ENCODE data around the gene XPC.
"Not testable (repeated sequence)": the region's sequence is repeated elsewhere in the genome, so short reads cannot be mapped to it uniquely, and the experiment has no call there.

Gene XPC

DNA sequence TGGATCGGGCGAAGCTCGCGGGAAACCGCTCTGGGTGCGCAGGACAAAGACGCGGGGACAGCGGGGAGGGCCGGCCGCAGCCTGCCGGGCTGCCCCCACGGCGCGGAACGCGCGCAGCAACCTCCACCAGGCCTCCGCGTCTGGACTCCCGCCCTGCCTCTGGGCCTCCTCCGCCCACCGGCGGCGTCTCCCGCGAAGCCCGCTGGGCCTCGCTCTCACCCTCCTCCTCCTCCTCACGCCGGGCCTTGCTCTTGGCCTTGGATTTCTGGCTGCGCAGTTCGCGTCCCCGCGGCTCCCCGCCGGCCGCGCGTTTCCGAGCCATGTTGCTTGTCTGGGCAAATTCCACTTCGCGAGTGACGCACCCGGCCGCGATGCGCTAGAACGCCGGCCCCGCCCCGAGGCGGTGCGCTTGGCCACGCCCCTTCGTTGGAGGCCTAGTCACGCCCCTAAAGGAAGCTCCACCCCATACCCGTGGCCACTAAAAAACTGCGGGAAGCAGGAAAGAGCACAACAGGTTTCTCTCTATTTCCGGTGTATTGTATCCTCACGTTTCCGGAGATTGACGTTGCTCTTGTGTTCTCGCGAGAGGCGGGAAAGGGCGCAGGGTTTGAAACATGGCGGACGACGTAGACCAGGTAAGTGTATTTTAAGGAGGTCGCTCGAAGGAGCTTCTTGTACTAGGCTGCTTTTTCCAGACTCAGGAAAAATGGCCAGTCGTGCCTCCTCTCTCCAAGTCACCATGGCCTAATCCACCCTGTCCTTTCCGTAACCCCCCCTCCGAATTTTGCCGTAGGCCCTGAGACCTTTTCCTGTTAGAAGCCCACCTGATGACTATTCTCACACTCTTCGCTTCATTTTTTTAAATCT is at the start of gene XPC, which contains the start of gene LSM3:
TSS of gene XPC (minus strand) at position 355 of the 867 bp plus-strand sequence. CDS start at position 322, 33 bp downstream.
TSS of gene LSM3 (plus strand) at position 571 of the 867 bp plus-strand sequence. CDS start at position 615, 44 bp downstream.
- H3K9ac ChIP-seq (ENCODE audit: low read length) = peak within 1 kb of the TSS; percentile 85
- no peaks in the 10 kb centered on the region for H3K27me3 ChIP-seq (ENCODE audit: control insufficient read depth in 1 of 2, insufficient read depth in 2 of 2, low read length in 2 of 2)
- H3K27ac ChIP-seq (ENCODE audit: low read depth, low read length) = peak within 1 kb of the TSS; percentile 95
- H3K36me3 ChIP-seq (ENCODE audit: insufficient read depth, low read length) = peaks cover 24% of the 10 kb centered on the region
- H3K4me3 ChIP-seq (ENCODE audit: low read depth in 1 of 2, low read length in 2 of 2) = peak within 1 kb of the TSS; percentile 66 to 90
- H3K9me3 ChIP-seq (ENCODE audit: low read length) = no peaks in the 10 kb centered on the region
- peaks cover 23% of the 10 kb centered on the region for H3K4me1 ChIP-seq (ENCODE audit: insufficient read depth, low read length)

- Histone ChIP-seq H3K4me3 (ENCODE audit: low read depth in 1 of 2, low read length in 2 of 2) (no peak overlapping the region), H3K9ac (ENCODE audit: low read length) (no peak overlapping the region), H3K36me3 (ENCODE audit: insufficient read depth, low read length) (no peaks in the 10 kb centered on the region), H3K27me3 (ENCODE audit: control insufficient read depth in 1 of 2, insufficient read depth in 2 of 2, low read length in 2 of 2) (no peaks in the 10 kb centered on the region), H3K4me1 (ENCODE audit: insufficient read depth, low read length) (no peaks in the 10 kb centered on the region), H3K9me3 (ENCODE audit: low read length) (no peaks in the 10 kb centered on the region), H3K27ac (ENCODE audit: low read depth, low read length) (no peak overlapping the region)
These were observed 49.5 kb upstream of the XPC start for GRCh38 chr3:14227856-14228255.

DNA sequence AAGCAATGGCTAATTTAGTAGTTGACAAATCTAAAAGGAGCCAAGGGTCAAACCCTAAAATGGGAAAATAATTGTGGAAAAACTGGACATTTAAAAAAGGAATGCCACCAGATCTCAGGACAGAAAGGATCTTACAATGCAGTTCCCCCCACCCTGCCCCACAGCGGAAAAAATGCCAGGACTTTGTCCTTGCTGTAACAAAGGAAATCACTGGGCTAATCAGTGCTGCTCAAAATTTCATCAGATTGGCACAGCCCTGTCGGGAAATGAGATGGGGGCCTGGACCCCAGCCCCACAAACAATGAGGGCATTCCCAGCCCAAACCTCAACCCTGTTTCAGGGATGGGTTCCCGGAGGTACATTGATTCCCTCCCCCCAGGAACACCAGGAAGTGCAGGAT is 48.0 kb upstream of the XPC start:
- not testable (repeated sequence) for H3K27me3 ChIP-seq (ENCODE audit: control insufficient read depth in 1 of 2, insufficient read depth in 2 of 2, low read length in 2 of 2); H3K9ac ChIP-seq (ENCODE audit: low read length); H3K4me1 ChIP-seq (ENCODE audit: insufficient read depth, low read length); H3K4me3 ChIP-seq (ENCODE audit: low read depth in 1 of 2, low read length in 2 of 2); H3K36me3 ChIP-seq (ENCODE audit: insufficient read depth, low read length); H3K27ac ChIP-seq (ENCODE audit: low read depth, low read length); H3K9me3 ChIP-seq (ENCODE audit: low read length)

DNA sequence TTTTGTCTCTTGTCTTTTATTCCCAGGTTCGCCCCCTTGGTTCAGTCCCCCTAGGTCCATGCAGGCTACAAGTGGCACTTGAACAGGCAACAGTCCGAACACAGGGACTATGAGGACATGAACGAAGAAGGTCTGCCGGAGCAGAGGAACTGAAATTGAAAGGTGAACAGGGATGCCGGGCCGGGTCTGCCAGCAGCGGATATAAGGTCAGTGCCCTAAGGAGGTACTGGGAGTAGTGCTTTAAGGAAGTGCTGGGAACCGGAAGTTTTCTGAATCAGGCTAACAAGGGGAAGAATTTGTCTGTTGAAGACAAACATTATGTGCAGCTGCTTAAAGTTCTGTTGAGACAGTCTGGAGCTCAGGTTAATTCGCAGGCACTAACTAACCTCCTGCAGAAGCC is 47.0 kb upstream of the XPC start:
- no peak overlapping the region for H3K27ac ChIP-seq (ENCODE audit: low read depth, low read length)

DNA sequence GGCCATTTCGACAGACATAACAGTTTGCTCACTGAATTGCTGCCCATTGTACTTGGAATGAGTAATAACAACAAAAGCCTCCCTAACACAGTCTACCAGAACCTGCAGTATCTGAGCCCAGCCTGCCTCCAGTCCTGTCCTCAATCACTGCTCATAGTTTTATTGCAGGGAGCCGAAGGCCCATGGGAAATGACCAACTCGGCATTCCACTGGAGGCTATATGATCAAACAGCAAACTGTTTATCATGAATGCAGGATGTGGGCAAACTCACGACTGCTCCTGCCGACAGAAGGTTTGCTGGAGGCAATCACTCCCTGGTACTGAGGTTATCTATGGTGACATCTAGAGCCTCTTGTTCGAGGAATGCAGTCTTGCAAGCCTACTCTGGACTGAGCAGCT is 46.5 kb upstream of the XPC start:
- Histone ChIP-seq H3K27me3 (ENCODE audit: control insufficient read depth in 1 of 2, insufficient read depth in 2 of 2, low read length in 2 of 2) (no peaks in the 10 kb centered on the region), H3K36me3 (ENCODE audit: insufficient read depth, low read length) (no peaks in the 10 kb centered on the region), H3K27ac (ENCODE audit: low read depth, low read length) (no peak overlapping the region), H3K9ac (ENCODE audit: low read length) (no peak overlapping the region), H3K4me3 (ENCODE audit: low read depth in 1 of 2, low read length in 2 of 2) (no peak overlapping the region), H3K9me3 (ENCODE audit: low read length) (peaks cover 5% of the 10 kb centered on the region), H3K4me1 (ENCODE audit: insufficient read depth, low read length) (no peaks in the 10 kb centered on the region)

More for the DNA sequence above, 47.0 kb upstream of the XPC start:
- H3K9ac ChIP-seq (ENCODE audit: low read length) = no peak overlapping the region
- H3K4me1 ChIP-seq (ENCODE audit: insufficient read depth, low read length) = no peaks in the 10 kb centered on the region
- H3K27me3 ChIP-seq (ENCODE audit: control insufficient read depth in 1 of 2, insufficient read depth in 2 of 2, low read length in 2 of 2) = no peaks in the 10 kb centered on the region
- no peaks in the 10 kb centered on the region for H3K36me3 ChIP-seq (ENCODE audit: insufficient read depth, low read length)
- H3K4me3 ChIP-seq (ENCODE audit: low read depth in 1 of 2, low read length in 2 of 2) = no peak overlapping the region
- H3K9me3 ChIP-seq (ENCODE audit: low read length) = peaks cover 5% of the 10 kb centered on the region

DNA sequence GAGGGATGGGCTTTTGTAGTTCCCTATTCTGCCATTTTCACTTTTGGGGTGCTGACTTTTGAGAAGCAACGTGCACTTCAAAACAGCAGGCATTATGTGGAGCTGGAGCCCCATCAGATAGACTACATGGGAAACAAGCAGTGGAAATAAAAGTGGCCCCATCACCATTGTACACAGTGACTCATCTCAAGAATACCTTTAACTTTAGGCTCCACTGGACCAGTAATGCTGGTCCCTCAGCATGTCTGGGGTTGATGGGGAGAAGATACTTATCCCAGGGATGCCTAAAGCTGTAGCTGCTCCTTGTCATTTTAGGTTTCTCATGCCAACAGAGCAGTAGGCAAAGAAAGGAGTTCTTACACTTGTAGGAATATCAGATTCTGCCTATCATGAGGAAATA is 45.2 kb upstream of the XPC start:
- Histone ChIP-seq H3K27ac (ENCODE audit: low read depth, low read length) (no peak overlapping the region), H3K9ac (ENCODE audit: low read length) (no peak overlapping the region), H3K27me3 (ENCODE audit: control insufficient read depth in 1 of 2, insufficient read depth in 2 of 2, low read length in 2 of 2) (no peaks in the 10 kb centered on the region), H3K4me3 (ENCODE audit: low read depth in 1 of 2, low read length in 2 of 2) (no peak overlapping the region), H3K9me3 (ENCODE audit: low read length) (peaks cover 5% of the 10 kb centered on the region), H3K4me1 (ENCODE audit: insufficient read depth, low read length) (no peaks in the 10 kb centered on the region), H3K36me3 (ENCODE audit: insufficient read depth, low read length) (no peaks in the 10 kb centered on the region)

GRCh38 chr3:14222900-14223594 is 44.6 kb upstream of the XPC start:
- no peak overlapping the region for H3K27ac ChIP-seq (ENCODE audit: low read depth, low read length)
- H3K9ac ChIP-seq (ENCODE audit: low read length) = no peak overlapping the region
- no peaks in the 10 kb centered on the region for H3K4me1 ChIP-seq (ENCODE audit: insufficient read depth, low read length)
- H3K9me3 ChIP-seq (ENCODE audit: low read length) = peaks cover 5% of the 10 kb centered on the region
- no peak overlapping the region for H3K4me3 ChIP-seq (ENCODE audit: low read depth in 1 of 2, low read length in 2 of 2)
- H3K36me3 ChIP-seq (ENCODE audit: insufficient read depth, low read length) = no peaks in the 10 kb centered on the region
- no peaks in the 10 kb centered on the region for H3K27me3 ChIP-seq (ENCODE audit: control insufficient read depth in 1 of 2, insufficient read depth in 2 of 2, low read length in 2 of 2)

DNA sequence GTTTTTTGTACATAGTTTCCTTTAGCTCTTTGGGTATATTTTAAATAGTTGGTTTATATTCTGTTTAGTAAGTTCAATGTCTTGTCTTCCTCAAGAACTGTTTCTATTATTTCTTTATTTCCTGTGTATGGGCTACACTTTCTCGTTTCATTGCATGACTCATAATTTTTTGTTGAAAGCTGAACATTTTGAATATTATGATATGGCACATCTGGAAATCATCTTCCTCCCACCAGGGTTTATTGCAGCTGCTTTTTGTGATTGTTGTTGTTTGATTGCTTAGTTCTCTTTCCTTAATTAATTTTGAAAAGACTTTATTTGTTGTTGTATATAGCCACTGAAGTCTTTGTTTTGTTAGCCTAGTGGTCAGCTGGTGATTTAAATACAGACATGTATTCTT is 44.1 kb upstream of the XPC start:
- no peak overlapping the region for H3K4me3 ChIP-seq (ENCODE audit: low read depth in 1 of 2, low read length in 2 of 2)
- H3K9ac ChIP-seq (ENCODE audit: low read length) = no peak overlapping the region
- H3K9me3 ChIP-seq (ENCODE audit: low read length) = peaks cover 5% of the 10 kb centered on the region
- no peaks in the 10 kb centered on the region for H3K4me1 ChIP-seq (ENCODE audit: insufficient read depth, low read length)
- H3K27ac ChIP-seq (ENCODE audit: low read depth, low read length) = no peak overlapping the region
- H3K27me3 ChIP-seq (ENCODE audit: control insufficient read depth in 1 of 2, insufficient read depth in 2 of 2, low read length in 2 of 2) = no peaks in the 10 kb centered on the region
- H3K36me3 ChIP-seq (ENCODE audit: insufficient read depth, low read length) = no peaks in the 10 kb centered on the region

DNA sequence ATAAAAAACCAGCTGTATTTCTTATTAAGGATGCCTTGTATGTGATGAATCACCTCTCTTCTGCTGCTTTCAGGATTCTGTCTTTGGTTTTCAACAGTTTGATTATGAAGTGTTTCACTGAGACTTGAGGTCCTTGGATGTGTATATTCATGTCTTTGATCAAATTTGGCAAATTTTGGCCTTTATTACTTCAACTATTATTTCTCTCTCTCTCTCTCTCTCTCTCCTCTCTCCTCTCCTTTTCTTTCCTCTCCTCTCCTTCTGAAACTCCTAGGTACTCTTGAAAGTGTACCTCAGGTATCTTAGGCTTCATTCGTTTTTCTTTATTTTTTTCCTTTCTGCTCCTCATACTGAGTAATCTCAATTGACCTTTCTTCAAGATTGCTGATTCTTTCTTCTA is 43.5 kb upstream of the XPC start:
- H3K9ac ChIP-seq (ENCODE audit: low read length) = no peak overlapping the region
- H3K9me3 ChIP-seq (ENCODE audit: low read length) = peaks cover 5% of the 10 kb centered on the region
- H3K36me3 ChIP-seq (ENCODE audit: insufficient read depth, low read length) = no peaks in the 10 kb centered on the region
- H3K27ac ChIP-seq (ENCODE audit: low read depth, low read length) = no peak overlapping the region
- no peaks in the 10 kb centered on the region for H3K27me3 ChIP-seq (ENCODE audit: control insufficient read depth in 1 of 2, insufficient read depth in 2 of 2, low read length in 2 of 2)
- no peaks in the 10 kb centered on the region for H3K4me1 ChIP-seq (ENCODE audit: insufficient read depth, low read length)
- no peak overlapping the region for H3K4me3 ChIP-seq (ENCODE audit: low read depth in 1 of 2, low read length in 2 of 2)

- Histone ChIP-seq H3K4me1 (ENCODE audit: insufficient read depth, low read length) (no peaks in the 10 kb centered on the region), H3K27me3 (ENCODE audit: control insufficient read depth in 1 of 2, insufficient read depth in 2 of 2, low read length in 2 of 2) (no peaks in the 10 kb centered on the region), H3K4me3 (ENCODE audit: low read depth in 1 of 2, low read length in 2 of 2) (no peak overlapping the region), H3K36me3 (ENCODE audit: insufficient read depth, low read length) (no peaks in the 10 kb centered on the region), H3K9me3 (ENCODE audit: low read length) (peaks cover 5% of the 10 kb centered on the region), H3K27ac (ENCODE audit: low read depth, low read length) (no peak overlapping the region), H3K9ac (ENCODE audit: low read length) (no peak overlapping the region)
These were observed 42.5 kb upstream of the XPC start for GRCh38 chr3:14220933-14221332.

- H3K9me3 ChIP-seq (ENCODE audit: low read length) = peaks cover 5% of the 10 kb centered on the region
- no peak overlapping the region for H3K27ac ChIP-seq (ENCODE audit: low read depth, low read length)
- no peaks in the 10 kb centered on the region for H3K27me3 ChIP-seq (ENCODE audit: control insufficient read depth in 1 of 2, insufficient read depth in 2 of 2, low read length in 2 of 2)
- H3K36me3 ChIP-seq (ENCODE audit: insufficient read depth, low read length) = no peaks in the 10 kb centered on the region
- no peaks in the 10 kb centered on the region for H3K4me1 ChIP-seq (ENCODE audit: insufficient read depth, low read length)
- no peak overlapping the region for H3K4me3 ChIP-seq (ENCODE audit: low read depth in 1 of 2, low read length in 2 of 2)
- no peak overlapping the region for H3K9ac ChIP-seq (ENCODE audit: low read length)
These were observed 40.0 kb upstream of the XPC start for GRCh38 chr3:14218355-14218754.
